HepG2 (cell line): ENCODE data around the gene MAP3K20. TPM values are rescaled to one million over a fixed set of nuclear protein-coding genes. Genes with fewer than 3 reads are reported as not detected.
A peak's percentile ranks its signal among the peaks of the same experiment; 100 is the strongest.

Source experiments
- ELF3 ChIP-seq: IDR thresholded peaks from 2 replicates; pipeline ENCODE4 v1.6.1; 2016; ENCODE audit warnings: missing genetic modification reagents, missing compliant biosample characterization
- FOXK1 ChIP-seq: sonication (generic); formaldehyde crosslinking; IDR thresholded peaks from 2 replicates; pipeline ENCODE4 v1.4.0; 2020; ENCODE audit warnings: low read depth, missing genetic modification reagents, borderline replicate concordance
- HNF4A ChIP-seq: sonication (generic); formaldehyde crosslinking; IDR thresholded peaks from 2 replicates; pipeline ENCODE4 v1.4.0; 2020; ENCODE audit warnings: missing genetic modification reagents
- PAXIP1 ChIP-seq: sonication (generic); formaldehyde crosslinking; conservative IDR thresholded peaks from 2 replicates; pipeline ENCODE4 v1.4.0; 2020; ENCODE audit warnings: mild to moderate bottlenecking, missing genetic modification reagents, moderate library complexity
- RBM22 ChIP-seq: fragments of 200-400 bp; formaldehyde crosslinking; optimal IDR thresholded peaks from 2 replicates; pipeline ENCODE3; 2017; ENCODE audit warnings: mild to moderate bottlenecking, low read length, moderate library complexity
- ZBTB7A ChIP-seq: sonication (generic); formaldehyde crosslinking; IDR thresholded peaks from 2 replicates; pipeline ENCODE4 v1.8.0; 2022; ENCODE audit warnings: mild to moderate bottlenecking, missing genetic modification reagents
- ZNF317 ChIP-seq: sonication (generic); formaldehyde crosslinking; IDR thresholded peaks from 2 replicates; pipeline ENCODE4 v1.5.0; 2020; ENCODE audit warnings: mild to moderate bottlenecking, missing genetic modification reagents
- ZNF503 ChIP-seq: sonication (generic); formaldehyde crosslinking; IDR thresholded peaks from 2 replicates; pipeline ENCODE4 v1.4.0; 2020; ENCODE audit warnings: missing genetic modification reagents
- ZNF558 ChIP-seq: sonication (generic); formaldehyde crosslinking; IDR thresholded peaks from 2 replicates; pipeline ENCODE4 v1.9.0; 2022; ENCODE audit warnings: mild to moderate bottlenecking, missing genetic modification reagents, borderline replicate concordance
- polyA plus RNA-seq, 8 experiments: library from polyadenylated mRNA; depleted of rRNA in 3 of 8; stranded (reverse) in 7 of 8; unstranded in 1 of 8; fragments of >200 nt; fragmentation: Illumina TruSeq in 4 of 8; extraction: Trizol in 4 of 8; gene quantifications; 2 replicates each; pipeline versions ENCODE4 v1.2.1 to v1.2.3, GENCODE V29; 2011 to 2016; ENCODE audit warnings: low read depth in 4 of 8, missing spikeins in 1 of 8, mixed read lengths in 1 of 8; ENCODE audit not compliant: insufficient read depth in 1 of 8
- total RNA-seq, 5 experiments: library from RNA; depleted of rRNA; stranded (reverse); fragments of >200 nt; fragmentation: Illumina TruSeq; extraction: Trizol; gene quantifications; 2 replicates each; pipeline ENCODE4 v1.2.3, GENCODE V29; 2016; ENCODE audit warnings: low read depth in 1 of 5
- TF ChIP-seq, protein P1 (sequence below), 2 experiments: fragments of 450-650 bp in 1 of 2; sonication (generic) in 1 of 2; formaldehyde crosslinking in 1 of 2; IDR thresholded peaks; 2 replicates each; pipeline versions ENCODE4 v1.6.1 to v1.8.0; 2016 to 2022; ENCODE audit warnings: antibody characterized with exemption in 1 of 2, mild to moderate bottlenecking in 1 of 2, missing genetic modification reagents in 1 of 2
- TF ChIP-seq, protein P2 (sequence below): sonication (generic); formaldehyde crosslinking; IDR thresholded peaks from 2 replicates; pipeline ENCODE4 v1.5.0; 2020; ENCODE audit warnings: missing genetic modification reagents

The MAP3K20 gene
- total and polyA plus RNA-seq, 2 of the 13 experiments (the other 11 are each of a cell fraction or from before 2014, with no cell fraction given), result 5.2 to 13.5 TPM

- TF ChIP-seq ZNF503 (CRISPR knock-in tag) (no peak), ELF3 (CRISPR knock-in tag) (peak; percentile 40; the same call in 1 of the 2 replicates), ZNF558 (CRISPR knock-in tag) (no peak), PAXIP1 (CRISPR knock-in tag) (no peak), FOXK1 (CRISPR knock-in tag) (peak; percentile 32; the same call in 1 of the 2 replicates), ZBTB7A (CRISPR knock-in tag) (no peak), HNF4A (CRISPR knock-in tag) (no peak), ZNF317 (CRISPR knock-in tag) (peak; percentile 79), RBM22 (no peak)
- TF ChIP-seq, protein P1, sequence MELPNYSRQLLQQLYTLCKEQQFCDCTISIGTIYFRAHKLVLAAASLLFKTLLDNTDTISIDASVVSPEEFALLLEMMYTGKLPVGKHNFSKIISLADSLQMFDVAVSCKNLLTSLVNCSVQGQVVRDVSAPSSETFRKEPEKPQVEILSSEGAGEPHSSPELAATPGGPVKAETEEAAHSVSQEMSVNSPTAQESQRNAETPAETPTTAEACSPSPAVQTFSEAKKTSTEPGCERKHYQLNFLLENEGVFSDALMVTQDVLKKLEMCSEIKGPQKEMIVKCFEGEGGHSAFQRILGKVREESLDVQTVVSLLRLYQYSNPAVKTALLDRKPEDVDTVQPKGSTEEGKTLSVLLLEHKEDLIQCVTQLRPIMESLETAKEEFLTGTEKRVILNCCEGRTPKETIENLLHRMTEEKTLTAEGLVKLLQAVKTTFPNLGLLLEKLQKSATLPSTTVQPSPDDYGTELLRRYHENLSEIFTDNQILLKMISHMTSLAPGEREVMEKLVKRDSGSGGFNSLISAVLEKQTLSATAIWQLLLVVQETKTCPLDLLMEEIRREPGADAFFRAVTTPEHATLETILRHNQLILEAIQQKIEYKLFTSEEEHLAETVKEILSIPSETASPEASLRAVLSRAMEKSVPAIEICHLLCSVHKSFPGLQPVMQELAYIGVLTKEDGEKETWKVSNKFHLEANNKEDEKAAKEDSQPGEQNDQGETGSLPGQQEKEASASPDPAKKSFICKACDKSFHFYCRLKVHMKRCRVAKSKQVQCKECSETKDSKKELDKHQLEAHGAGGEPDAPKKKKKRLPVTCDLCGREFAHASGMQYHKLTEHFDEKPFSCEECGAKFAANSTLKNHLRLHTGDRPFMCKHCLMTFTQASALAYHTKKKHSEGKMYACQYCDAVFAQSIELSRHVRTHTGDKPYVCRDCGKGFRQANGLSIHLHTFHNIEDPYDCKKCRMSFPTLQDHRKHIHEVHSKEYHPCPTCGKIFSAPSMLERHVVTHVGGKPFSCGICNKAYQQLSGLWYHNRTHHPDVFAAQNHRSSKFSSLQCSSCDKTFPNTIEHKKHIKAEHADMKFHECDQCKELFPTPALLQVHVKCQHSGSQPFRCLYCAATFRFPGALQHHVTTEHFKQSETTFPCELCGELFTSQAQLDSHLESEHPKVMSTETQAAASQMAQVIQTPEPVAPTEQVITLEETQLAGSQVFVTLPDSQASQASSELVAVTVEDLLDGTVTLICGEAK (IDR thresholded peaks at IDR 0.05), result no peak
- TF ChIP-seq, protein P1 (CRISPR knock-in tag; IDR thresholded peaks at IDR 0.05), result no peak
- TF ChIP-seq, protein P2, sequence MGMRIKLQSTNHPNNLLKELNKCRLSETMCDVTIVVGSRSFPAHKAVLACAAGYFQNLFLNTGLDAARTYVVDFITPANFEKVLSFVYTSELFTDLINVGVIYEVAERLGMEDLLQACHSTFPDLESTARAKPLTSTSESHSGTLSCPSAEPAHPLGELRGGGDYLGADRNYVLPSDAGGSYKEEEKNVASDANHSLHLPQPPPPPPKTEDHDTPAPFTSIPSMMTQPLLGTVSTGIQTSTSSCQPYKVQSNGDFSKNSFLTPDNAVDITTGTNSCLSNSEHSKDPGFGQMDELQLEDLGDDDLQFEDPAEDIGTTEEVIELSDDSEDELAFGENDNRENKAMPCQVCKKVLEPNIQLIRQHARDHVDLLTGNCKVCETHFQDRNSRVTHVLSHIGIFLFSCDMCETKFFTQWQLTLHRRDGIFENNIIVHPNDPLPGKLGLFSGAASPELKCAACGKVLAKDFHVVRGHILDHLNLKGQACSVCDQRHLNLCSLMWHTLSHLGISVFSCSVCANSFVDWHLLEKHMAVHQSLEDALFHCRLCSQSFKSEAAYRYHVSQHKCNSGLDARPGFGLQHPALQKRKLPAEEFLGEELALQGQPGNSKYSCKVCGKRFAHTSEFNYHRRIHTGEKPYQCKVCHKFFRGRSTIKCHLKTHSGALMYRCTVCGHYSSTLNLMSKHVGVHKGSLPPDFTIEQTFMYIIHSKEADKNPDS (CRISPR knock-in tag), result no peak
Observed at GRCh38 chr2:173087793-173088496, 12.3 kb downstream of the MAP3K20 start (continued).
